GM18867 (cell line): ENCODE results near the gene SCD5.

ENCODE experiments used
- ATAC-seq: cut with Tn5 transposase; IDR thresholded peaks from one replicate; pipeline ENCODE4 v1.9.1; 2021; ENCODE audit warnings: mild to moderate bottlenecking, moderate library complexity; ENCODE audit not compliant: unreplicated experiment

The SCD5 gene

GRCh38 chr4:82599336-82599735, 199.3 kb downstream of the SCD5 start:
- no peak for ATAC-seq

- no peak for ATAC-seq
Observed at GRCh38 chr4:82594456-82594855, 204.1 kb downstream of the SCD5 start.

GRCh38 chr4:82593411-82593810, 205.2 kb downstream of the SCD5 start:
- no peak for ATAC-seq

- ATAC-seq: no peak
Observed at GRCh38 chr4:82592639-82593038, 206.0 kb downstream of the SCD5 start.

GRCh38 chr4:82591592-82591991, 207.0 kb downstream of the SCD5 start:
- no peak for ATAC-seq

GRCh38 chr4:82589756-82590155, 208.8 kb downstream of the SCD5 start:
- no peak for ATAC-seq

GRCh38 chr4:82588771-82589270, 209.8 kb downstream of the SCD5 start:
- ATAC-seq: no peak

- ATAC-seq: no peak
Observed at GRCh38 chr4:82587826-82588540, 210.6 kb downstream of the SCD5 start.

GRCh38 chr4:82585690-82586435, 212.7 kb downstream of the SCD5 start:
- ATAC-seq: no peak

- no peak for ATAC-seq
Observed at GRCh38 chr4:82584931-82585330, 213.7 kb downstream of the SCD5 start.

GRCh38 chr4:82583897-82584587, 214.6 kb downstream of the SCD5 start:
- no peak for ATAC-seq

GRCh38 chr4:82579932-82580331, 218.7 kb downstream of the SCD5 start:
- ATAC-seq: no peak
